SKM-1 (cell line): ENCODE results near the gene COL4A6.
"Not testable (repeated sequence)": the region's sequence is repeated elsewhere in the genome, so short reads cannot be mapped to it uniquely, and the experiment has no call there.

ENCODE experiments used
- DNase-seq: peaks from one replicate; lab custom pipeline; 2025; ENCODE audit not compliant: unreplicated experiment; lab: John Stamatoyannopoulos, UW

COL4A6 gene

DNA sequence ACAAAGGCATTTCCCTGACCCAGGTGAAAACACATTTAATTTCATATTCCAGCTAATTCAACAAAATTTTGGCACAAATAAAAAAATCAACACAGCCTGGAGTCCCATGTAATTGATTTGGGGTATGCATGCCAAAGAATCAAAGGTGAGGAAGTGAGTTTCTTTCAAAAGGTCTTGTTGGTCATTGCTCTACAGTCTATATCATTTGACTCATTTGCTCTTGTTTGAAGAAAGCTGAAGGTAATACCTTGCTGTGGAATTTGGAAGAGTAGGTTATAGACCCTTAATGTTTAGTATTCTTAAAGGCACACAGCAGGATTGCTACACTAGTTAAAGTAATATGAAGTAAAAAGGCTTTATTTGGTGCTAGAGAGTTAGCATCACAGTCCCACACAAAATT lies 25.4 kb downstream of the COL4A6 start:
- DNase-seq = no peak

DNA sequence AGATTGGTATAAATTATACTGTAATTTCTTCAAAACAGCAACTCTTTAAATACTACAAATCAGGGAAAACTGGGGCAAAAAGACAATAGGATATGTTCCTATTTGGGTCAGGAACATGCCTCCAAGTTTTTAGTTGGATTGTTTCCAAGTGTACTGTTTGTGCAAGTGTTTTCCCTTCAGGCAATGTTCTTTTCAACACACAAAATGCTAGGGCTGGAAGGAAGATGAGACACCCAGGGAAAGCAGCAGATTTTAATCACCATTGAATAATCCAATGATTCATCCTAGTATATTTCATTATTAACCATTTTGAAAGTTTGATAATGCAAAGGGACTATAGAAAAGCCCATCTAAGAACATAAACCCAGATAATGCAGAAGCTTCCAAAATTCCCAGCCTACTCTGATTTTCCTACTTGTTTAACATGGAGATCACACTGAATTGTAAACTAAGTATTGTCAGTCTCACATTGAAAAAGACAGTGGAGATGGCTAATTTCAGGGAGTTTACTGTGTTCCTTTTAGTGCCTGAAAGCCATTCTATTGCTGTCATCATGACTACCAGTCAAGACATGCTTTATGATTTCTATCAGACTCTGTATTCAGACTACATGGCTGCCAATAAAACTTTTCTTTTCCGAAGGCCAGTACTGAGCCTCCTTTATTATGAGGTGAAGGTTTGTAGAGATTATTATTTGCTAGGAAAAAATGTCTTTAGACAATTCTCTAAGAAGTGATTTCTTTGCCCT lies 38.6 kb downstream of the COL4A6 start:
- DNase-seq = no peak

DNA sequence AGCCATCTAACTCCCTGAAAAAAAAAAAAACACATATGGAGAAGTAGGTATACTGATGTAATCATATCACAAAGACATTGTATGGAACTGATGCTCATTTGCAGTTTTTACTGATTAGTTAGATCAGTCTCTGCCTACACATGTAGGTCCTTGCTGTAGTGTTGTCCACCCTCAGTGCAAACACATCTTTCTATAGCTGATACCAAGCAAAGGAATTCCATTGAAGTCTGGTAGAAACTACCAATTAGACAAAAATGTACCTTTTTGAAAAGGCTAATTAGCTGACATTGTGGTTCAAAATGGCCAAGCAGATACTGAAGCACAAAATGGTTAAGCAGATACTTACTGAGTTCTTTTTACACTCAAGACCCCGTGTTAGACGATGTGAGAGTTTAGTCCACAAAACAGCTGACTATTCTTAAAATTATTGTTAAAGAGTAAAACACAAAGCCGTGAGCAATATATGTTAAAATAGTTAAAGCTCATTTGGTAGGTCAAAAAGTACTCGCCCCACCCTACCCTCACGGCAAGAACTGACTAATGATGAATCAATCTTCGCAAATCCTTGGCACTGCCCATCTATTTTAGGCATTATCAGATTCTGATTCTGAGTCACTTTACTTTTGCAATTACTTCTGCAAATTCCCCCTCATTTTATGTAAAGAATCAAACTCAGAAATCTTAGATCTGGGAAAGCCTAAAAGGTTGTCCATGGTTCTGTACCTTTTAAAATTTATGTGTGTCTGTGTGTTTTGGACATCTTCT lies 40.4 kb downstream of the COL4A6 start:
- no peak for DNase-seq

DNA sequence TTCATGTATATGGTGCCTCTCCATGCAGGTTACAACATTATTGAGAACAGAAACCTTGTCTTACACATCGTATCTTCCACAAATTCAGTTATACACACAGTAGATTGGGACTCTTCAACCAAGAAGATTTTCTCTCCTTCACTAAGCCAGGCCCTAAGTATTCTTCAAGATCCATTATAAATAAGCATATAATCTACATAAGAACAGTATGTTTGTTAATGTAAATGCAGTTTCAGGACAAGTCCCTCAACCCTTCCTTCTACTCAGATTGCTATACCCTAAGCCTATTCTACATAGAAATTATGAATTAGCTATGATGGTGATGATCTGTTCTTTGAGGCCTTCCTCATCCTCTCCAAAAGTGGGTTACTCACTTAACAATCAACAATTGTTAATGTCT lies 41.2 kb downstream of the COL4A6 start:
- DNase-seq = no peak

DNA sequence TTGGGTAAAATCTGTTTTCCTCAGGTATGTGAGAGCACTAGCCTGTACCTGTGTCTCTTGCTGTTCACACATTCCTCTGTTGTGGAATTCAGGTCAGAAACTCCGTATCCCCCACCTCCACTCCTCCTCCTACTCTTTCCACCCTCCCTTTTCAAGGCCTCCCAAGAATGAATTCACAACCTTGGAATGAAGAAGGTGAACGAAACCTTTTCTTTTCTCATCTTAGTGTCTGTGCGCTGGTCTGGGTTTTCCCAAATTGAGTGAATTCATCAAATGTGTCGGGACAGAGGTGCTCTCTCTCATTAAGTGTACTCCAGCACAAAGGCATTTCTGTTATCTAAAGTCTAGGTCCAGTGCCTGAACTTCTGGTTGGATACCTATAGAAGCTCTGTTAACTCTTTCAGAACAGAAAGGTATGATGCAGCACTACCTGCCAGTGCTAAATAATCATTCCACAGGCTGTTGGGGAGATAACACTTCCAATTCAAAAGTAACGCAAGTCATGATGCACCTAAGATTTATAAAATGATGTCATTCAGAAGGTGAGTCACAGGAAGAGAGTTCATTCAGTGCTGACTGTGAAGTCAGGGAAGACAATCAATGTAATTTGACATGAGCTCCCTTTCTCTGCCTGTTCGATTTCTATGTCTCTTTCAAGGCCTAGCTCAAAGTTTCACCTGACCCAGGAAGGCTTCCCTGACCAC lies 41.9 kb downstream of the COL4A6 start:
- no peak for DNase-seq

DNA sequence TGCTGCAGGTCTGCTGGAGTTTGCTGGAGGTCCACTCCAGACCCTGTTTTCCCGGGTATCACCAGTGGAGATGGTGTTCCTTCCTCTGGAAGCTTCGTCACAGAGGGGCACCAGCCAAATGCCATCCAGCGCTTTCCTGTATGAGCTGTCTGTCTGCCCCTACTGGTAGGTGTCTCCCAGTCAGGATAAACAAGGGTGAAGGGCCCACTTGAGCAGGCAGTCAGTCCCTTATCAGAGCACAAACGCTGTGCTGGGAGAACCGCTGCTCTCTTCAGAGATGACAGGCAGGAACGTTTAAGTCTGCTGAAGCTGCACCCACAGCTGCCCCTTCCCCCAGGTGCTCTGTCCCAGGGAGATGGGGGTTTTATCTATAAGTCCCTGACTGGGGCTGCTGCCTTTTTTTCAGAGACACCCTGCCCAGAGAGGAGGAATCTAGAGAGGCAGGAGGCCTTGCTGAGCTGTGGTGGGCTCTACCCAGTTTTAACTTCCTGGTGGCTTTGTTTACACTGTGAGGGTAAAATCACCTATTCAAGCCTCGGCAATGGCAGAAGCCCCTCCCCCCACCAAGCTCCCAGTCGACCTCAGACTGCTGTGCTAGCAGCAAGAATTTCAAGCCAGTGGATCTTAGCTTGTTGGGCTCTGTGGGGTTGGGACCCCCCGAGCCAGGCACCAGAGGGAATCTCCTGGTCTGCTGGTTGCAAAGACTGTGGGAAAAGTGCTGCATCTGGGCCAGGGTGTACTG lies 47.1 kb downstream of the COL4A6 start:
- not testable (repeated sequence) for DNase-seq

DNA sequence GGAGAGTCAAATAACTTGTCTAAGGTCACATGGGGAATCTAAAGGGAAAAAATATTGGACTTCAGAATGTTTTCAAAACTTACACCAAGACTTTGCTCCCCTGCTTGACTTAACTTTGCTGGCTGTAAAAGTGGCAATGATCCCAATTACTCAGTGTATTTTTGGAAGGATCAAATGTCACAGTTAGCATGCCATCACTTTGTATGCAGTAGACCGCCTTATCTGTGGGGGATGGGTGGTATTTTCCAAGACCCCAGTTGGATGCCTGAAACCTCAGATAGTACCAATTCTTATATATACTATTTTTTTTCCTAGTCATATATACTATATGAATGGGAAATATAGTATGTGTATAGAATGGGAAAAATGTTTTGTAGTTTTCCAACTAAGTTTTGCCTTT lies 53.4 kb downstream of the COL4A6 start:
- no peak for DNase-seq

- DNase-seq = no peak
Observed at GRCh38 chrX:108380222-108380621, 58.0 kb downstream of the COL4A6 start.

GRCh38 chrX:108376821-108377220 lies 61.4 kb downstream of the COL4A6 start:
- not testable (repeated sequence) for DNase-seq

GRCh38 chrX:108375591-108375990 lies 62.6 kb downstream of the COL4A6 start:
- DNase-seq = not testable (repeated sequence)

DNA sequence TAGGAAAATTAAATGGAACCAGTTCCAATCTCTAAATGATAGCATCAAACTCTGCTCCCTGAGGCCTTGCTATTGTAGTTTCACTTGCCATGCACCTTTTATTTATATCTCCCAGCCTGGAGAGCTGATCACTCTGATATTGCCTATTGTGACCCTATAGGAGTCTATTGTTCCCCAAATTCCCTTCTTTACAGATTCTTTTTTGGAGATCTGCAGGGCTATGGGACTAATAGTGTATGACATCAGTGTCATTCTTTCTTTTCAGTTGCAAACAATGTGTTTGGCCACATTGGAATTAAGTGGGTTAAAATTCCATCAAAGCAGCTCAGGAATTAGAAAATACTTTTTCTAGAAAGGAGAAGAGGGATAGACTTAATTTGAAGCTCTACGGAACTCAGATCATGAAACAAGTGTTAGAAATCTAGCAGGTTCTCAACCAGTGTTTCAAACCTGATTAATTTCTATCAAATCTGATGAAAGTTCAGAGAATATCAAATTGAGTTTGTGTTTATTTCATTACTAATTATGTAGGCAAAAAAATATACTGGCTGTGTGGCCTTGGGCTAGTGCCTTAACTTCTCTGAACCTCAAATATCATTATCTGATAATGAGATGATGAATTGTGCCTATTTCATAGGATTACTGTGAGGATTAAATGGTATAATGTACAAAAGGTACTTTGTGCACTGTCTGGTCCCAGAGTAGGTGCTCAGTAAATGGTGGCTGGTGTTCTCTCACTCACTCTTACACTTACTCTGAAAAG lies 71.4 kb downstream of the COL4A6 start:
- DNase-seq = no peak

GRCh38 chrX:108362026-108362425 lies 76.2 kb downstream of the COL4A6 start:
- no peak for DNase-seq

DNA sequence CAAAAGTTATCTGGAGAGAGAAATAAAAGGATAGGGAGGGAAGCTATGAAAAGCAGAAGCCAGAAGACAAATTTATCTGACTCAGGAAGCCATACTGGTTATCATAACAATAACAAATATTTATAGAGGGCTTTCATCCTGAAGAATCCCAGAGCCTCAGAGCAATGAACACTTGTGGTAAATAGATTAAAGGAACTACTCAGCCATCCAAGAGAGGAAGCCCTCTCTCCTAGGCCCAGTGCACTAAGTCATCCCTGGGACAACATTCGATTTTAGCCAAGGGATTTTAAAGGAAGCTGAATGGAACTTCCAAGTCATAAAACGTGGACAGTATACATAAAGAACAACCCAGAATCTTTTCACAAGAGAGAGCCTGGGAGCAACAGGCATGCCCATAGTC lies 76.9 kb downstream of the COL4A6 start:
- DNase-seq = no peak

GRCh38 chrX:108359806-108360602 lies 78.2 kb downstream of the COL4A6 start:
- no peak for DNase-seq

DNA sequence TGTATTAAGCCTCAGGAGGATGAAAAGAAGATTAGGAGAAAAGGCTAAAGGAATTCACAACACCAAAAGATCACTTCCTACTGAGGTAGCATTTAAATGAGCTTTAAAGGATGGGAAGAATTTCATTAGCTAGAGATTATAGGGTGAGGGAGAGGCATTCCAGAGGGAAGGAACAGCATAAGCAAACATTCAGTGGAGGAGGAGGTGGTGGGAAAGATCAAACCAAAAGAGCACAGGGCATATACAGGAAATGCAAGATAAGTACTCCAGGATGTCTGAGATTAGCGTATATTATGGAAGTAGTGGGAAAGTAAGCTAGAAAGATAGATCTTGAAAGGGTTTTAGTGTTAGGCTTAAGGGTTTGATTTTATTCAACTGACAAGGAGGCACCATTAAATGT lies 84.8 kb downstream of the COL4A6 start:
- no peak for DNase-seq

- DNase-seq = no peak
Observed at GRCh38 chrX:108349210-108349609, 89.0 kb downstream of the COL4A6 start.

DNA sequence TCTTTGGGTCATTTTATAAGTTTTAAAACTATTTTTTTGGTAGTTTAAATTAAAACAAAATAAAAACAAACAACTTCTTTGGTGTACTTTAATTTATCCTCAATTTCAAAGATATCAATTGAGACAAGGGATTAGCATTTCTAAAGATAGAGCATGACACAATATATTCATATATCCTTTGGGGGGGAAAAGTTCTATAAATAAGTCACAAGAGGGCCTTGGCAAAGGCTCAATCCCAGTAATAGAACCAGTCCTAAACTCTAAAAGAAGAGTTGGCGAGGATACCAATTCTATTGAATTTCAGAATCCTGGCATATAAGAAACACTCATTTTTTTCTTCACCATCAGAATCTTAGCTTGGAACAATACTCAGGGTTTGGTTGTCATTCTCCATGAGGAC lies 89.7 kb downstream of the COL4A6 start:
- DNase-seq = no peak

DNA sequence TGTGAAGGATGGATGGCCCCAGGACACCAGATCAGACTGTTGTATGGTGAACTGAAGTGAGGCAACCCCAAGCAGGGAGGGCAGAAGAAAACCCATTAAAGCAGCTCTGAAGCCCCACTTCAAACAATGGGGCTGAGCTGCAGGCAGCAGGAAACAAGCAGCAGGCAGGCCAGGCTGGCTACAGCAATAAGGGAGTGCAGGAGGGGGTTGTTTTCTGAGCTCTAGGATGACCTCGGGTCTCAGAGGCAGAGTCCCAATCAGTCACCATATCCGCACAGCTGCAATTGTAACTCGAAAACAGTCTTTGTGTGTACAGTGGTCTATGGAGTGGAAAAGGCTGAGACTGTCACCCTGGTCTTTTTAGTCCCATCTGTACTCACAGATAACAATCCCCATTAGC lies 90.4 kb downstream of the COL4A6 start:
- DNase-seq = no peak

DNA sequence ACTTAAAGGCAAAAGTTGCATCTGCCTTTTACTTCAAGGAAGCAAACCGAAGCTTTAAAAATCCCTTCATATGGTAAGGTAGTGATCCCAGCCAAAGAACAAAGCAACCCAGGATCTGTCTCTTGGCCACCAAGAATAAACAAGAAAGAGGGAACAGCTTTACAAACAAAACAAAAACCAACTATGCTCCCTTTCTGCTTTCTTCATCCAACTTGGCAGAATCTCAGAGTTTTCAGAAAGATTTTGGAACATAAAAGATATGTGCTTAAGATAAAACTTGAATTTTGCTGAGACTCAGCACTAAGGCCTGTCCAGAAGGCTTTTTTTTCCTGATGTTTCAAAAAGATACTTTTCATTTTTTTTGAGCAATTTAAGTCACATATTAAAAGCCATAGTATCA lies 94.0 kb downstream of the COL4A6 start:
- DNase-seq = no peak

DNA sequence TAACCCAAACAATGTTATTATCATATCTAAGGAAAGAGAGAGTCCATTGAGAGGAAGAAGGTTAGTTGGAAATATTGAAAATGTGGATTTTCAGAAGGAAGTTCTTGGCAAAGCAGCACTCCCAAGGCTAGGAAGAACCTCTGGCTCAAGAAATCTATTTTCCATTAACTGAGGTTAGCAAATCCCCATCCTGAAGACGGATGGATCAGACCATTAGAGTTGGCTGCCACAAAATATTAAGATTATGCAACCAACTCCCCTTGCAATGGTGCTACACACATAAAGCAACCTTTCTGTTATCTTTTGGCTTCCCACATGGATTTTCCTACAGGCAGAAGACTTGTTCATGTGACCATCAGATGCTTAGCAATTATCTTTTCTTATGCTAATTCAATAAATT lies 96.3 kb downstream of the COL4A6 start:
- no peak for DNase-seq
